K562 (cell line): Measurements from ENCODE around the gene GPC3. TPM values are rescaled to one million over a fixed set of nuclear protein-coding genes. Genes with fewer than 3 reads are reported as not detected.

Experiments used
- ATAC-seq: fragments of 200-7000 bp; cut with Tn5 transposase; 3 replicates; pipeline ENCODE4 v1.9.1; 2020; ENCODE audit warnings: moderate library complexity
- BruUV-seq: library from RNA; stranded (reverse); fragments of 400-500 nt; replicated peaks from 2 replicates; lab custom pipeline; 2021; lab: Mats Ljungman, UMichigan
- CTCF ChIA-PET: fragments of 300-600 bp; formaldehyde crosslinking; extraction: SDS; loops from one replicate; lab custom pipeline; 2021; ENCODE audit warnings: low intra/inter-chr PET ratio; lab: Yijun Ruan, JAX
- POLR2A ChIA-PET: fragments of 300-600, 350-650 bp; sonication (Branson Sonifier 250); formaldehyde crosslinking; extraction: SDS; loops from one replicate; lab custom pipeline; 2021; ENCODE audit warnings: antibody characterized with exemption, inconsistent platforms; lab: Yijun Ruan, JAX
- DNase-seq, 4 experiments: peaks; one replicate each; pipeline versions ENCODE4 v3.0.0 to v3.0.0-alpha.2; 2011 to 2018; ENCODE audit warnings: low spot score in 3 of 4, mixed read lengths in 3 of 4; ENCODE audit errors: extremely low read depth in 1 of 4
- FAIRE-seq: peaks from 2 replicates; lab custom pipeline; 2011; peaks lifted over from hg19 to GRCh38; lab: Jason Lieb, UNC
- H2AFZ ChIP-seq: 2 replicates; pipeline ENCODE4 v1.6.0; 2011; ENCODE audit warnings: low read depth, low read length, control low read depth, inconsistent platforms
- H3K27ac ChIP-seq: fragments of 200-600 bp; 3 replicates; pipeline ENCODE4 v1.8.0; 2011; ENCODE audit warnings: low read depth, mild to moderate bottlenecking, control low read depth, inconsistent platforms, low read length, moderate library complexity, mixed read lengths; ENCODE audit errors: extremely low read depth
- H3K27me3 ChIP-seq, 2 experiments: fragments of 300-600 bp in 1 of 2; 2 replicates in 1 of 2; 3 replicates in 1 of 2; pipeline versions ENCODE4 v1.6.0 to v1.8.0; 2011; ENCODE audit warnings: inconsistent platforms in 2 of 2, low read length in 2 of 2, mild to moderate bottlenecking in 1 of 2, mixed read lengths in 1 of 2, moderate library complexity in 1 of 2; ENCODE audit not compliant: control insufficient read depth in 2 of 2, insufficient read depth in 2 of 2
- H3K36me3 ChIP-seq: fragments of 300-600 bp; 3 replicates; pipeline ENCODE4 v1.8.0; 2011; ENCODE audit warnings: mild to moderate bottlenecking, low read length, inconsistent platforms; ENCODE audit not compliant: control insufficient read depth, insufficient read depth
- H3K4me1 ChIP-seq, 2 experiments: fragments of 200-600 bp in 1 of 2; replicated peaks in 1 of 2; 2 replicates in 1 of 2; 3 replicates in 1 of 2; pipeline versions ENCODE4 v1.5.1 to v1.8.0; 2011; ENCODE audit warnings: inconsistent platforms in 2 of 2, low read length in 2 of 2, mild to moderate bottlenecking in 1 of 2, mixed read lengths in 1 of 2, moderate library complexity in 1 of 2; ENCODE audit not compliant: control insufficient read depth in 2 of 2, insufficient read depth in 2 of 2
- H3K4me2 ChIP-seq: 2 replicates; pipeline ENCODE4 v1.6.1; 2011; ENCODE audit warnings: low read length, control low read depth, inconsistent platforms, mixed read lengths; ENCODE audit not compliant: insufficient read depth
- H3K4me3 ChIP-seq: fragments of 200-600 bp; sonication (generic), shearing (Covaris generic); 2 replicates; pipeline ENCODE4 v1.5.1; 2016; ENCODE audit warnings: control low read depth, inconsistent platforms
- H3K79me2 ChIP-seq: fragments of 200-600 bp; 3 replicates; pipeline ENCODE4 v1.8.0; 2011; ENCODE audit warnings: low read length, inconsistent platforms; ENCODE audit not compliant: control insufficient read depth, insufficient read depth
- H3K9ac ChIP-seq, 2 experiments: 2 replicates each; pipeline versions ENCODE4 v1.6.0 to v1.6.1; 2011; ENCODE audit warnings: low read depth in 2 of 2, low read length in 2 of 2, control low read depth in 1 of 2, inconsistent platforms in 1 of 2, mild to moderate bottlenecking in 1 of 2, mixed read lengths in 1 of 2; ENCODE audit not compliant: insufficient read depth in 1 of 2
- H3K9me1 ChIP-seq: one replicate; pipeline ENCODE4 v1.6.0; 2011; ENCODE audit warnings: inconsistent platforms, mild to moderate bottlenecking, low read length, moderate library complexity; ENCODE audit not compliant: control insufficient read depth, insufficient read depth
- H3K9me3 ChIP-seq: replicated peaks from 2 replicates; pipeline ENCODE4 v1.5.1; 2011; ENCODE audit warnings: low read depth, low read length, inconsistent platforms; ENCODE audit not compliant: control insufficient read depth, insufficient read depth
- H4K20me1 ChIP-seq: replicated peaks from 2 replicates; pipeline ENCODE4 v1.6.1; 2011; ENCODE audit warnings: low read length, inconsistent platforms, mixed read lengths; ENCODE audit not compliant: control insufficient read depth, insufficient read depth
- ARID3B ChIP-seq: fragments of 250-450 bp; sonication (Bioruptor Pico); IDR thresholded peaks from 2 replicates; pipeline ENCODE4 v1.4.0; 2020; ENCODE audit warnings: borderline replicate concordance
- CBX2 ChIP-seq: fragments of 200-600 bp; sonication (generic); IDR thresholded peaks from one replicate; pipeline ENCODE4 v1.6.1; 2012; ENCODE audit warnings: mild to moderate bottlenecking, low read length, inconsistent platforms; ENCODE audit not compliant: insufficient read depth, poor library complexity, severe bottlenecking
- CREB3 ChIP-seq: fragments of 450-650 bp; conservative IDR thresholded peaks from 2 replicates; pipeline ENCODE4 v1.6.1; 2016; ENCODE audit warnings: missing genetic modification characterization, low read depth, mild to moderate bottlenecking, missing compliant biosample characterization, moderate library complexity
- HDAC6 ChIP-seq: IDR thresholded peaks from 2 replicates; pipeline ENCODE4 v1.6.1; 2012; ENCODE audit warnings: low read depth, mild to moderate bottlenecking, control low read depth, inconsistent platforms, low read length, moderate library complexity
- HNRNPH1 ChIP-seq: fragments of 200-400 bp; formaldehyde crosslinking; optimal IDR thresholded peaks from 2 replicates; pipeline ENCODE3; 2017; ENCODE audit warnings: low read depth, mild to moderate bottlenecking, low read length, moderate library complexity
- HNRNPUL1 ChIP-seq: fragments of 200-400 bp; formaldehyde crosslinking; IDR thresholded peaks from 2 replicates; pipeline ENCODE4 v1.6.1; 2017; ENCODE audit warnings: low read length
- NFE2 ChIP-seq: IDR thresholded peaks from 2 replicates; pipeline ENCODE4 v1.6.1; 2014; ENCODE audit warnings: antibody characterized with exemption, low read depth
- POLR3A ChIP-seq: IDR thresholded peaks from 2 replicates; pipeline ENCODE4 v1.6.1; 2011; ENCODE audit warnings: borderline replicate concordance, mild to moderate bottlenecking, moderate library complexity; ENCODE audit not compliant: insufficient read length, insufficient read depth; ENCODE audit errors: extremely low read depth
- RFX1 ChIP-seq: fragments of 450-650 bp; IDR thresholded peaks from 2 replicates; pipeline ENCODE4 v1.6.1; 2016; ENCODE audit warnings: mild to moderate bottlenecking, moderate library complexity
- SIN3A ChIP-seq, 2 experiments: fragments of 150-350 bp in 1 of 2; IDR thresholded peaks; 2 replicates each; pipeline ENCODE4 v1.6.1; 2011 to 2016; ENCODE audit warnings: borderline replicate concordance in 2 of 2, low read depth in 2 of 2, low read length in 2 of 2, mild to moderate bottlenecking in 2 of 2, moderate library complexity in 2 of 2; ENCODE audit not compliant: control insufficient read depth in 1 of 2
- SMARCA4 ChIP-seq: fragments of 450-650 bp; IDR thresholded peaks from 2 replicates; pipeline ENCODE4 v1.6.1; 2016
- SMARCA5 ChIP-seq: fragments of 450-650 bp; IDR thresholded peaks from 2 replicates; pipeline ENCODE4 v1.6.1; 2016
- TAF15 ChIP-seq: fragments of 200-400 bp; formaldehyde crosslinking; IDR thresholded peaks from 2 replicates; pipeline ENCODE4 v1.6.1; 2017; ENCODE audit warnings: mild to moderate bottlenecking, low read depth, low read length, moderate library complexity
- ZBTB33 ChIP-seq: sonication (generic); formaldehyde crosslinking; IDR thresholded peaks from 2 replicates; pipeline ENCODE4 v1.8.1; 2023; ENCODE audit warnings: mild to moderate bottlenecking, missing genetic modification reagents
- WGBS: fragments of 100-300 bp; shearing (Covaris generic); methylation state at CpG from one replicate; pipeline ENCODE4 v1.1.6; 2016; ENCODE audit warnings: low coverage, mixed read lengths; ENCODE audit not compliant: insufficient coverage; ENCODE audit errors: missing lambda C conversion rate; 5-methylcytosine and 5-hydroxymethylcytosine counted together
- in situ Hi-C: fragments of 300-500 bp; cut with MboI; formaldehyde crosslinking; loops from 4 replicates; pipeline ENCODE4 v1.15.0; 2018; ENCODE audit warnings: inconsistent platforms, mixed read lengths
- intact Hi-C: fragments of 100-400 bp; cut with micrococcal nuclease; formaldehyde crosslinking; loops from 2 replicates; pipeline ENCODE4 v1.14.2; 2022
- polyA plus RNA-seq, 8 experiments: library from polyadenylated mRNA; depleted of rRNA in 4 of 8; stranded (reverse) in 5 of 8; unstranded in 3 of 8; fragments of >200 nt; fragmentation: Nextera tagmentation in 2 of 8; fragmentation: Illumina TruSeq in 1 of 8; extraction: Ambion mirVana in 2 of 8; extraction: Trizol in 1 of 8; gene quantifications; 2 replicates each; pipeline versions ENCODE4 v1.2.1 to v1.2.3, GENCODE V29; 2011 to 2014; ENCODE audit warnings: inconsistent platforms in 1 of 8, missing spikeins in 1 of 8
- total RNA-seq, 7 experiments: library from RNA; depleted of rRNA in 6 of 7; stranded (reverse); fragments of >200 nt in 6 of 7; fragmentation: Illumina TruSeq in 2 of 7; extraction: Trizol in 2 of 7; gene quantifications; 2 replicates each; pipeline versions ENCODE4 v1.2.1 to v1.2.3, GENCODE V29; 2011 to 2021; ENCODE audit warnings: low replicate concordance in 1 of 7
- TF ChIP-seq, protein P1 (sequence below): fragments of 250-450 bp; sonication (Bioruptor Pico); IDR thresholded peaks from 2 replicates; pipeline ENCODE4 v1.4.0; 2020; ENCODE audit warnings: mild to moderate bottlenecking

GPC3 gene
- total and polyA plus RNA-seq, 9 of the 15 experiments (the other 6 are each of a cell fraction or from before 2014, with no cell fraction given), result 0.42 TPM; not detected in 8

DNA sequence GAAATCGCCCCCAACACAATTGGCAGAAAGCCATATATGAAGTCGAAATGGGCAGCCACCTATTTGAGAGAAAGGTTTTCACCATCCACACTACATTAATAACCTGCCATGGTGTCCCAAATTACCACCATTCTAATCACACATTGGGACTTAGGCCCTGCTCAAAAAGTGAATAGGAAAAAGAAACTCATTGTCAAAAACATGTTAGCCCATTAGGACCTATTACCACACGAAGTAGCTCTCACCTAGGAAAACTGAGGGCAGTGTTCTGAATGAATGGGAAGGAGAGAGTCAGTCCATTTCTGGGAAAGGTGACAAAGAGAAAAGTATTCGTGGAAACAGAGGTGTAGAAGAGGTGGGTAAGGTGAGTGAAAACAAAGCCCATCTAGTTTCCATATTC lies 60.8 kb downstream of the GPC3 start (continued):
- TF ChIP-seq, protein P1, sequence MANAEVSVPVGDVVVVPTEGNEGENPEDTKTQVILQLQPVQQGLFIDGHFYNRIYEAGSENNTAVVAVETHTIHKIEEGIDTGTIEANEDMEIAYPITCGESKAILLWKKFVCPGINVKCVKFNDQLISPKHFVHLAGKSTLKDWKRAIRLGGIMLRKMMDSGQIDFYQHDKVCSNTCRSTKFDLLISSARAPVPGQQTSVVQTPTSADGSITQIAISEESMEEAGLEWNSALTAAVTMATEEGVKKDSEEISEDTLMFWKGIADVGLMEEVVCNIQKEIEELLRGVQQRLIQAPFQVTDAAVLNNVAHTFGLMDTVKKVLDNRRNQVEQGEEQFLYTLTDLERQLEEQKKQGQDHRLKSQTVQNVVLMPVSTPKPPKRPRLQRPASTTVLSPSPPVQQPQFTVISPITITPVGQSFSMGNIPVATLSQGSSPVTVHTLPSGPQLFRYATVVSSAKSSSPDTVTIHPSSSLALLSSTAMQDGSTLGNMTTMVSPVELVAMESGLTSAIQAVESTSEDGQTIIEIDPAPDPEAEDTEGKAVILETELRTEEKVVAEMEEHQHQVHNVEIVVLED (CRISPR knock-in tag), result no peak
- TF ChIP-seq RFX1 (no peak), TAF15 (no peak), SMARCA5 (no peak), CBX2 (no peak), POLR3A (no peak), HNRNPH1 (no peak)

DNA sequence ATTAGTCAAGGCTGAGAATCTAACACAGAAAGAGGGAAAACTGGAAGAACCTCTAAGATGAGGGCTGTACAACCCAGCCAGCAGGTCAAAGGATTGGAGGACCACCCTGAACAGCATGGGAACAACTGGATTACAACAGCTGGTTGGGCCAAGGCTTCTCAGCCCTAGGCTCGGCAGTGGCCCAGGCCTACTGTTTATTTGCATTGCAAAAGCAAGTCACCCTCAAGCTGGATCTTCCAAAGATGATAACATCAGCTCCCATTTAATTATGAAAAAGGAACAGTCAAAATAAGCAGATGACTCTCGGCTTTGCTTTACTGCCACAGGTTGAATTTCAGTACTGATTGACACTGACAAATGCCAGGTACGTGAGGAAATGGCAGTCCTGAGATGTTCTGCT lies 61.8 kb downstream of the GPC3 start:
- WGBS, result 8% methylated on average over 3 of the region's 3 CpGs
- BruUV-seq, result no TSS peak
- Histone ChIP-seq H2AFZ (no peak overlapping the region), H3K27me3 (no peaks in the 10 kb centered on the region), H3K36me3 (no peaks in the 10 kb centered on the region), H3K9me3 (no peaks in the 10 kb centered on the region), H3K9ac (no peak overlapping the region), H3K9me1 (no peaks in the 10 kb centered on the region), H3K4me3 (no peak overlapping the region), H3K79me2 (no peaks in the 10 kb centered on the region), H3K27ac (no peak overlapping the region), H3K4me1 (no peaks in the 10 kb centered on the region), H4K20me1 (no peaks in the 10 kb centered on the region), H3K4me2 (no peak overlapping the region)
- intact Hi-C loops (no loop called here), in situ Hi-C loops (no loop called here)
- POLR2A ChIA-PET, result no interaction called here
- no peak for ATAC-seq
- CTCF ChIA-PET, result no interaction called here
- no peak for FAIRE-seq
- no peak for DNase-seq
- no peak for TF ChIP-seq SIN3A (IDR thresholded peaks at IDR 0.05; ENCODE audit: borderline replicate concordance in 2 of 2, control insufficient read depth in 1 of 2, low read depth in 2 of 2, low read length in 2 of 2)
- TF ChIP-seq ZBTB33 (CRISPR knock-in tag), result no peak
- no peak for TF ChIP-seq HNRNPUL1
- TF ChIP-seq TAF15, result no peak
- TF ChIP-seq NFE2, result no peak
- no peak for TF ChIP-seq ARID3B (CRISPR knock-in tag)
- no peak for TF ChIP-seq SMARCA4
- TF ChIP-seq CREB3, result no peak
- no peak for TF ChIP-seq HDAC6
